HL-60 (cell line): ENCODE results near the gene KCNT1.

Experiments used
- DNase-seq, 2 experiments: peaks; one replicate each; pipeline ENCODE4 v3.0.0-alpha.2; 2010 to 2020; ENCODE audit warnings: low read depth in 1 of 2, low spot score in 1 of 2
- H3K27ac ChIP-seq: fragments of 250-450 bp; sonication (Bioruptor Pico); replicated peaks from 2 replicates; pipeline ENCODE4 v1.5.1; 2020; ENCODE audit warnings: mild to moderate bottlenecking, moderate library complexity
- H3K27me3 ChIP-seq: fragments of 250-450 bp; sonication (Bioruptor Pico); 2 replicates; pipeline ENCODE4 v1.5.1; 2021; ENCODE audit warnings: mild to moderate bottlenecking, moderate library complexity; ENCODE audit not compliant: insufficient read depth, poor library complexity, severe bottlenecking
- H3K4me3 ChIP-seq: replicated peaks from 2 replicates; pipeline ENCODE4 v1.5.1; 2011; ENCODE audit warnings: mild to moderate bottlenecking, control low read depth, low read length; ENCODE audit not compliant: insufficient read depth
- CTCF ChIP-seq: IDR thresholded peaks from one replicate; pipeline ENCODE4 v1.5.1; 2011; ENCODE audit warnings: low read length, control low read depth, inconsistent platforms; ENCODE audit not compliant: insufficient read depth
- GABPA ChIP-seq: IDR thresholded peaks from 2 replicates; pipeline ENCODE4 v1.6.1; 2012; ENCODE audit warnings: low read depth
- POLR2AphosphoS5 ChIP-seq: IDR thresholded peaks from 2 replicates; pipeline ENCODE4 v1.6.1; 2012; ENCODE audit warnings: low read depth
- REST ChIP-seq: IDR thresholded peaks from 2 replicates; pipeline ENCODE4 v1.6.1; 2012; ENCODE audit warnings: low read depth; ENCODE audit not compliant: insufficient replicate concordance
- SPI1 ChIP-seq: IDR thresholded peaks from 2 replicates; pipeline ENCODE4 v1.6.1; 2012; ENCODE audit warnings: low read depth, mild to moderate bottlenecking, borderline replicate concordance

Gene KCNT1

GRCh38 chr9:135827866-135828580 lies 126.0 kb downstream of the KCNT1 start:
- Histone ChIP-seq H3K27ac (no peak overlapping the region), H3K27me3 (no peaks in the 10 kb centered on the region), H3K4me3 (no peak overlapping the region)
- TF ChIP-seq CTCF (no peak), SPI1 (no peak), POLR2AphosphoS5 (no peak)
- no peak for DNase-seq

- H3K4me3 ChIP-seq, result no peak overlapping the region
- TF ChIP-seq GABPA (no peak), CTCF (no peak)
- H3K27ac ChIP-seq, result no peak overlapping the region
- H3K27me3 ChIP-seq, result no peaks in the 10 kb centered on the region
- no peak for DNase-seq
Observed at GRCh38 chr9:135828656-135829055, 126.7 kb downstream of the KCNT1 start.

- TF ChIP-seq GABPA (no peak), CTCF (no peak), SPI1 (no peak), POLR2AphosphoS5 (no peak), REST (no peak)
- Histone ChIP-seq H3K4me3 (no peak overlapping the region), H3K27me3 (no peaks in the 10 kb centered on the region), H3K27ac (no peak overlapping the region)
- no peak for DNase-seq
Observed at GRCh38 chr9:135830496-135830895, 128.5 kb downstream of the KCNT1 start.

GRCh38 chr9:135833864-135834263 lies 131.9 kb downstream of the KCNT1 start:
- TF ChIP-seq REST, result no peak
- no peak for TF ChIP-seq SPI1
- no peak for DNase-seq
- no peak overlapping the region for H3K4me3 ChIP-seq
- no peaks in the 10 kb centered on the region for H3K27me3 ChIP-seq
- no peak overlapping the region for H3K27ac ChIP-seq
